ENCODE measurements around the gene GANC. TPM values are rescaled to one million over a fixed set of nuclear protein-coding genes. Genes with fewer than 3 reads are reported as not detected.
"Not testable (repeated sequence)": the region's sequence is repeated elsewhere in the genome, so short reads cannot be mapped to it uniquely, and the experiment has no call there.

The GANC gene, protein sequence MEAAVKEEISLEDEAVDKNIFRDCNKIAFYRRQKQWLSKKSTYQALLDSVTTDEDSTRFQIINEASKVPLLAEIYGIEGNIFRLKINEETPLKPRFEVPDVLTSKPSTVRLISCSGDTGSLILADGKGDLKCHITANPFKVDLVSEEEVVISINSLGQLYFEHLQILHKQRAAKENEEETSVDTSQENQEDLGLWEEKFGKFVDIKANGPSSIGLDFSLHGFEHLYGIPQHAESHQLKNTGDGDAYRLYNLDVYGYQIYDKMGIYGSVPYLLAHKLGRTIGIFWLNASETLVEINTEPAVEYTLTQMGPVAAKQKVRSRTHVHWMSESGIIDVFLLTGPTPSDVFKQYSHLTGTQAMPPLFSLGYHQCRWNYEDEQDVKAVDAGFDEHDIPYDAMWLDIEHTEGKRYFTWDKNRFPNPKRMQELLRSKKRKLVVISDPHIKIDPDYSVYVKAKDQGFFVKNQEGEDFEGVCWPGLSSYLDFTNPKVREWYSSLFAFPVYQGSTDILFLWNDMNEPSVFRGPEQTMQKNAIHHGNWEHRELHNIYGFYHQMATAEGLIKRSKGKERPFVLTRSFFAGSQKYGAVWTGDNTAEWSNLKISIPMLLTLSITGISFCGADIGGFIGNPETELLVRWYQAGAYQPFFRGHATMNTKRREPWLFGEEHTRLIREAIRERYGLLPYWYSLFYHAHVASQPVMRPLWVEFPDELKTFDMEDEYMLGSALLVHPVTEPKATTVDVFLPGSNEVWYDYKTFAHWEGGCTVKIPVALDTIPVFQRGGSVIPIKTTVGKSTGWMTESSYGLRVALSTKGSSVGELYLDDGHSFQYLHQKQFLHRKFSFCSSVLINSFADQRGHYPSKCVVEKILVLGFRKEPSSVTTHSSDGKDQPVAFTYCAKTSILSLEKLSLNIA (N-terminal part only)
- total RNA-seq: 10 to 100 TPM; 25.0 to 32.4 TPM

DNA sequence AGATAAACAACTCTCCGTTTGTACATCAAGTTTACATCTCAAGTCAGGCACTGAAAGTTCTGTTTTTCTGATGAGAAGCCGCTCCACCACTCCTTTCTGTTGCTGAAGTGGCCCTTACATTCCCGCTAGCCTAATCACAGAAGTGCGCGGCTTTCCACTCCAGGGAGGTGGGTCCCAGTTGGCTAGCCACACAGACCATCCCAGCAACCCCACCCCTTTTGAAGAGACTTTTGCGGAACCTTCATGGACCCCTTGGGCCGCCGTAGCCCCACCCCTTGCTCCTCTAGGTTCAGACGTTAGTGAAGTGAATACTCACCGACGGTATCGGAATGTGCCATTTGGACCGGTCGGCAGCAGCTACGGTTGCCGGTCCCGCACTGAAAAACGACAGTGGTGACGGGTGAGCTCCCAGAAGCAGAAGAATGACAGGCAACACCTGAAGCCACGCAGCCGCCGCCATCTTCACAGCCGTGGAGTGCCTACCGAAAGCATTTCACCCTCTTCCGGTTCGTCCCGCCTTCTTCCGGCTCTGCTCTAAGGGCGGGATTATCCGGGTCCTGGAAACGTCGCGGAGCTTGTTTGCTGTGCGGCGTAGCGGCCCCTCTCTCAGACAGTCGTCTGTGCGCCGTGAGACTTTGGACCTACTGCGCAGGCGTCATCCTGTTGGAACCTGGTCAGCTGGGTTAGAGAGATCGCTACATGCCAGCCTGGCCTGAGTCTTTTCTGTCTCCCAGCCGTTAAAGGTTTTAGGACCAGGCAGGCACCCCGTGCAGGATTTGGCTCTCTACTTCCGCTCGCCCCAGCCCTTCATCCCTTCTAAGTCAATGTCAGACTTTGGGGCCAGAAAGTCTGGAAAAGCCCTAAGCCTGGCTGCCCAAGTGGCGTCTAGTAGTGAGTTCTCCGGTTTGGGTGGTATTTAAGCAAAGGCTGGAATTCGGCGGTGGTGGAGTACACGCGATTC lies at the start of gene GANC, which contains the start of gene TMEM87A:
Gene GANC (plus strand): TSS at position 263 of the 961 bp plus-strand sequence. CDS start 1,281 bp downstream, outside the sequence.
Gene TMEM87A (minus strand): TSS at position 495 of the 961 bp plus-strand sequence. CDS start 35 bp downstream, at position 460.
- peaks cover 14 to 26% of the 10 kb centered on the region in 2 donors for H3K36me3 Mint-ChIP-seq
- no peaks in the 10 kb centered on the region for H3K9me3 Mint-ChIP-seq

DNA sequence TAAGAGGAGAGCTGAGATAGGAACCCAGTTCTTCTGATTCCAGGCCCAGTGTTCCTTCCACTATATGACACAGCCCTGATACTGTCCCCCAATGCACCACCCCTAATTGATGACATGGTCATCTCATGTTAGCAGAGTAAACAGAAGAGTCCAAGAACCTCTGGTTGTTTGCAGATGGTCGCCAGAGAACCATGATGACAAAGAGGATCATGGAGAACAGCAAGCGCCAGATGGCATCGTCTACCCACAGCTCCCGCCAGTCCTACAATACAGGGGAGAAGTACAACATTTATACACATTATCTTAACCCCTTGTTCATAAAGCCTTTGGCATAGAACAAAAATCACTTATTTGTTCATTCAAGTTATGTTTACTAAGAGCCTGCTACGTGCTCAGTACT lies 46.4 kb upstream of the GANC start:
- Mint-ChIP-seq H3K27ac (no peak overlapping the region), H3K9me3 (no peaks in the 10 kb centered on the region), H3K36me3 (no peaks in the 10 kb centered on the region)
- DNase-seq (ENCODE audit: low spot score in 2 of 2) (no peak), ATAC-seq (no peak)

More for the DNA sequence above, at the start of gene GANC, which contains the start of gene TMEM87A:
- ATAC-seq (peak; percentile 97), DNase-seq (ENCODE audit: low spot score in 2 of 2) (peak; percentile 90 to 96)
- peak within 1 kb of the TSS; percentile 97 to 99 for H3K27ac Mint-ChIP-seq

DNA sequence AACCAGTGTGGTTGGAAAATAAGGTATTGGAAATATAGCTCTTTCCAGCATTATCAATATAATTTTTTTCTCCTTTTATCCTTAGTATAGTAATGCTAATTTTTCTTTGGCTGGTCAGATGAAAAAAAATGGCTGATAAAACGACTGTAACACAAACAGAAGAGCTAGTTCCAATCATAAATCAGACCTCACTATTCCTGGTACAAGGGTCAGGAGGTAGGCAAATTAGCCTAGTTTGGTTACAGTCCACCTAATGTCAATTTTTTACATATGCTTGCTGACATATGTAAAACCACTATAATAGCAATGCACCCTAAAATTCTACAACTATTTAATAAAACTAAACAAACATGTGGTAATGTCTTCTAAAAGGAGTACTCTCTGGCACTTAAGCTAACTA lies 45.0 kb upstream of the GANC start:
- no peak overlapping the region for H3K27ac Mint-ChIP-seq
- no peak for ATAC-seq
- H3K9me3 Mint-ChIP-seq: no peaks in the 10 kb centered on the region
- H3K36me3 Mint-ChIP-seq: no peaks in the 10 kb centered on the region
- no peak for DNase-seq (ENCODE audit: low spot score in 2 of 2)

DNA sequence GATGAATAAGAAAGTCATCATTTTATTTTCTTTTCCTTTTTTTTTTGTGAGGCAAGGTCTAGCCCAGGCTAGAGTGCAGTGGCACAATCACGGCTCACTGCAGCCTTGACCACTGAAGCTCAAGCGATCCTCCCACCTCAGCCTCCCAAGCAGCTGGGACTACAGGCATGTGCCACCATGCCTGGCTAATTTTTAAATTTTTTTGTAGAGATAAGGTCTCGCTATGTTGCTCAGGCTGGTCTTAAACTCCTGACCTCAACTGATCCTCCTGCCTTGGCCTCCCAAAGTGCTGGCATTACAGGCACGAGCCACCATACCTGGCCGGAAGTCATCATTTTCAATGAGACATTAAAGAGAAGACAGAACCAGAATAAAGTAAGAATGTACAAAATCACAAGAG lies 44.0 kb upstream of the GANC start:
- H3K27ac Mint-ChIP-seq: peak overlapping the region; percentile 55 to 70
- DNase-seq (ENCODE audit: low spot score in 2 of 2); ATAC-seq; H3K36me3 Mint-ChIP-seq; H3K9me3 Mint-ChIP-seq: not testable (repeated sequence)

DNA sequence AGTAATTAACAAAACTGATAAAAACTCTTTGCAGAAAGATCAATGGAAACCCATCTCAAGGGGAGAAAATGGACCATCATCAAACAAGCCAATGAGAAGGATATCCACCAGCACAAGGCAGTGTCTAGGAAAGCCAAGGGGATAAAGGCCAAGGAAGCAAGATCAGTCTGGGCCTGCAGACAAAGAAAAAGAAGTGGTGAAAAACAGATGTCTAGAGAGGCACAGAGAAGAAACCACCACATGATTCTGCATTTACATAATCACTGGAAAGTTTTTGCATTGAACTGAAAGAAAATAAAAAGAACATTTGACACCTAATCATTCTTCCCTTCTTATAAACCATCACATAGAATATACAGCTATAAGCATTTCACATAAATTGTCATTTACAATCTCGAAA lies 41.9 kb upstream of the GANC start:
- Mint-ChIP-seq H3K36me3 (no peaks in the 10 kb centered on the region), H3K27ac (no peak overlapping the region), H3K9me3 (no peaks in the 10 kb centered on the region)
- ATAC-seq (no peak), DNase-seq (ENCODE audit: low spot score in 2 of 2) (no peak)

DNA sequence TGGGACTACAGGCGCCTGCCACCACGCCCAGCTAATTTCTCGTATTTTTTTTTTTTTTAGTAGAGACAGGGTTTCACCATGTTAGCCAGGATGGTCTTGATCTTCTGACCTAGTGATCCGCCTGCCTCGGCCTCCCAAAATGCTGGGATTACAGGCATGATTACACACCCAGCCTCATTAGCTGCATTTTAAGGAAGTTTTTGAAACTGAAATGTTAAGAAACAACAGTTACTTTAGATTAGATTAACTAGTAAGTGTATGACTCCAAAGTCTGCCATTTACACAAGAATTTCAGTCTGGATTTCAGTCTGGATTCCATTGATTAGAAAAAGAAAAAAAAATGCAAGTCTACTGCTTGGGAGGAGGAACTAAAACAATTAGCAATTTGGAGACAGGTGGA lies 40.4 kb upstream of the GANC start:
- Mint-ChIP-seq H3K27ac (no peak overlapping the region), H3K9me3 (no peaks in the 10 kb centered on the region), H3K36me3 (peaks cover 0 to 4% of the 10 kb centered on the region in 2 donors)
- no peak for DNase-seq (ENCODE audit: low spot score in 2 of 2)
- ATAC-seq: no peak

DNA sequence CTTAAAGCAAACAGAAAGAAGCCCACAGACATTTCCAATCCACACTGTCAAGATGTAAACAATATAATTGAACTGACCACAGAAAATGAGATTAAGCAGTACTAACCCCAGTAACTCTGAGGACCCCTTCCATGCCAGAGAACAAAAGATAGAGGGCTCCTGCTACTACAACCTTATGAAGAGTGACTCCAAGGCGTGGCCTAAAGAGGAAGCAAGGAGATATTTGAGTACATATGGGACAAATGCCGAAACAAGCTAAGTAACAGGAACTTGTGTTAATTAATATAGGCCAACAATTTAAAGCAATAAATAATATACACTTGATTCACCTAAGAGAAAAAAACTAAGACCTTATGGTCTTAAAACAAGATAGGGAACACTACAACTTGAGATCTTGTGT lies 39.9 kb upstream of the GANC start:
- Mint-ChIP-seq H3K9me3 (no peaks in the 10 kb centered on the region), H3K27ac (no peak overlapping the region), H3K36me3 (peaks cover 0 to 4% of the 10 kb centered on the region in 2 donors)
- ATAC-seq (no peak), DNase-seq (ENCODE audit: low spot score in 2 of 2) (no peak)

DNA sequence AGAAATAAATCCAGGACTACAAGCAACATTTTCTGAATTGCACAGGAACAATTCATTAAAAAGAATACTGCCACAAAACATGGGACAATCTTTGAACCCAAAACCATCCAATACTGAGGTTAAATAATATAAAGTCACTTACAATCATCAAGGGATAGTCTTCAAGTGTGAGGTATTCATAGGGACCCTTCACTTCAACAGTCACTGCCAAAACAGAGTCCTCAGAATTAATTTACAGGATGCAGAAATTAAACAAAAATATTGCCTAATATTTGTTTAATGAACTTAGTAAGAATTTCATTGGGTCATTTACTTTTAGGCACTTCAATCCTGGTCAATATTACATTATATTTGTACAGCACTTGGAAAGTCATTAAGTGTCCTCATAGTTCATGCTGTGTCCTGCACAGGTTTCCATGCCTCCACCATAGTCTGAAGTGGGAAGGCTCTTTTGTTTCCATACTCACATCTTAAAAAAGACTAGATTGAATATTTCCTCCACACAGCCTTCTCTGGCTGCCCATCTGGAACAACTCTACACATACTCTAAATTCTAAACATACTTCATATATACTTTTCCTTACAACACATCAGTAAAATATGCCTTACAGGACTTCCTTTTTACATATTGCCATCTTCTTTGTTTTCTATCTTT lies 33.3 kb upstream of the GANC start:
- Mint-ChIP-seq H3K27ac (no peak overlapping the region), H3K9me3 (no peaks in the 10 kb centered on the region), H3K36me3 (peaks cover 0 to 4% of the 10 kb centered on the region in 2 donors)
- DNase-seq (ENCODE audit: low spot score in 2 of 2) (no peak), ATAC-seq (no peak)

DNA sequence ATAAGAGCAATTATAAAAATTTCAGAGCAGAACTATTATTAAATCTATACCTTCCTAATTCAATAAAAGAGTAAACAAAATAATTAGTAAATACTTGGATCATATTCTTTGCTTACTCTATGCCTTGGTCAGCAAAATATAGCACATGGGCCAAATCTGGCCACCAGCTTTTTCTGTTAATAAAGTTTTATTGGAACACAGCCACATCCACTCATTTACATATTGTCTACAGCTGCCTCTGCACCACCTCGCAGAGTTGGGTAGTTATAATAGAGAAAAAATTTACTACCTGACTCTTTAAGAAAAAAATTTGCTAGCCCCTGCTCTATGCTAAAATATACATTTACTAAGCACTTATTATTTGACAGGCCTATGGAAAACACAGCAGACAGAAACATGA lies 32.2 kb upstream of the GANC start:
- Mint-ChIP-seq H3K9me3 (no peaks in the 10 kb centered on the region), H3K27ac (peak overlapping the region in 1 of 2 donors; percentile 18), H3K36me3 (peaks cover 0 to 4% of the 10 kb centered on the region in 2 donors)
- no peak for DNase-seq (ENCODE audit: low spot score in 2 of 2)
- ATAC-seq: no peak

DNA sequence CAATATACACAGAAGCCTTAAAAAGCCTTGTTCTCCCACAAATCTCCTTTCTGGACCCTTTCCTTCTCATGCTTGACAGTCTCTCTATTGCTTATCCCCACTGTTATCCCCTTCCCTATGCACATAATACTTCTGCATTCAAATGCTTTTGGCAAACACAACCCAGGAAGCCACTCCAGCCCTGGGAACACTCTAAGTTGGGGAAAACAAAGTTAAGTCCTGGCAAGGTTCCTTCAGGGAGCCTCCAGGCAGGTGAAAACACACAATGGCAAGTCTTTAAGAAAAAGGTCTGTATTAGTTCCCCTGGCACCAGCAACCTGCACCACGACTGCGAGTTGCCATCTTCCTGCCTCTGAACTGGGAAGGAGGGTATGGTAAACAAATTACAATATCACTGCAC lies 19.7 kb upstream of the GANC start:
- no peak for DNase-seq (ENCODE audit: low spot score in 2 of 2)

DNA sequence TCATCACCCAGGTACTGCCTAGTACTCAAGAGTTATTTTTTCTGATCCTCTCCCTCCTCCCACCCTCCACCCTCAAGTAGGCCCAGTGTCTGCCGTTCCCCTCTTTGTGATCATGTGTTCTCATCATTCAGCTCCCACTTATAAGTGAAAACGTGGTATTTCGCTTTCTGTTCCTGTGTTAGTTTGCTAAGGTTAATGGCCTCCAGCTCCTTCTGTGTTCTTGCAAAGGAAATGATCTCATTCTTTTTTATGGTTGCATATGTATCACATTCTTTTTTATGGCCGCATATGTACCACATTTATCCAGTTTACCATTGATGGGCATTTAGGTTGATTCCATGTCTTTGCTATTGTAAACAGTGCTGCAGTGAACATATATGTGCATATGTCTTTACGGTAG lies 8.2 kb upstream of the GANC start:
- DNase-seq (ENCODE audit: low spot score in 2 of 2) (no peak), ATAC-seq (peak in 1 of 2 donors; percentile 50)
- H3K9me3 Mint-ChIP-seq: no peaks in the 10 kb centered on the region
- peaks cover 20 to 42% of the 10 kb centered on the region in 2 donors for H3K36me3 Mint-ChIP-seq
- peak overlapping the region in 1 of 2 donors; percentile 65 for H3K27ac Mint-ChIP-seq

More for the DNA sequence above, 19.7 kb upstream of the GANC start:
- ATAC-seq: no peak
- peaks cover 35 to 65% of the 10 kb centered on the region in 2 donors for H3K36me3 Mint-ChIP-seq
- peak overlapping the region in 1 of 2 donors; percentile 18 for H3K27ac Mint-ChIP-seq
- H3K9me3 Mint-ChIP-seq: peaks cover 15 to 29% of the 10 kb centered on the region in 2 donors

DNA sequence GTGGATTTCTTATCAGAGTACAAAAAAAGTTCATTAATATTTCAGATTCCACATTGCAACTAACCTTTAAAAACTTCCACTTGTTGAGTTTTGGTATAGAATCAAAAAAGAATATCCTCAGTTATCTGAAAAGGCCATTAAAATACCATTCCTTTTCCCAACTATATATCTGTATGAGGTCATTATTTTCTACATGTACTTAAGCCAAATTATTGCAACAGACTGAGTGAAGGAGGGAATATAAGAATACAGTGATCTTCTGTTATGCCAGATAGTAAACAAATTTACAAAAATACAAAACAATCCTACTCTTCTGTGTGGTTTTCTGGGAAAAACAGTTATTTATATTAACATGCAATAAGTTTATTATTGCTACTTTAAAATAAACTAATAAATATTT lies 5.7 kb upstream of the GANC start:
- Mint-ChIP-seq H3K27ac (no peak overlapping the region), H3K36me3 (peaks cover 22 to 39% of the 10 kb centered on the region in 2 donors), H3K9me3 (no peaks in the 10 kb centered on the region)
- ATAC-seq (no peak), DNase-seq (ENCODE audit: low spot score in 2 of 2) (no peak)

DNA sequence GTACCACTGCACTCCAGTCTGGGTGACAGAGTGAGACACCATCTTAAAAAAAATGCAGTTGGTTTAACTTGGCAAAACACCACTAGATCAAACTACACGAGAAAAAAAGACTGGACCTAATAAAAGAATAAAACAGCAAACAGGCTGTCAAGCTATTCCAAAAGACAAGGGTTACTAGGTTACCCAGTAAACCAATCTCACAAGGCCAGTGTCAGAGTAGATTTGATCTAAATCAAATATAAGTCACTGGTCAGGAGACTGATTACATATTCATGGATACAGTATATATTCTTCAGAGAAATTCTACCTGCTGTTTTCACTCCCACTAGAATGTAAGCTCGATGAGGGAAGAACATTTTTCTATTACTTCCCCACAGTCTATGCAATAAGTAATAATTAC lies 2.5 kb upstream of the GANC start:
- no peaks in the 10 kb centered on the region for H3K9me3 Mint-ChIP-seq
- H3K36me3 Mint-ChIP-seq: peaks cover 28 to 36% of the 10 kb centered on the region in 2 donors
- no peak overlapping the region for H3K27ac Mint-ChIP-seq
- ATAC-seq (no peak), DNase-seq (ENCODE audit: low spot score in 2 of 2) (no peak)

DNA sequence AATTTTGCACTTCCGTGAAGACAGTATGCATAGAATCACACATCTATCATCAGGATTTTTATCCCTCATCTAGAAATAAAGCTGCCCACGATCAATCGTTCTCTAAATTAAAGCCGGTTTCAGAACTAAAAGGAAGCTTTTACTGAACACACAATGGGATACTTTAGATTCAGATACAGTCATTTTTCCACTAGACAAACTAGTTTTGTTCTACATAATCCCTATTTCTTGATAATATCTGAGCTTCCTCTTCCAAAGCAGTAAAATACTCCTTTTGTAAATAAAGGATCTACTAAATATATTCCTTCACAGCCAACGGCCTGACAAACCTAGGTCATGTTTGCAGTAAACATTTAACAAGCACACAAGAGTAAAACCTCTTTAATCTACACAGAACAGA lies 2.0 kb upstream of the GANC start:
- no peaks in the 10 kb centered on the region for H3K9me3 Mint-ChIP-seq
- no peak overlapping the region for H3K27ac Mint-ChIP-seq
- DNase-seq (ENCODE audit: low spot score in 2 of 2) (no peak), ATAC-seq (no peak)
- H3K36me3 Mint-ChIP-seq: peaks cover 24 to 33% of the 10 kb centered on the region in 2 donors

DNA sequence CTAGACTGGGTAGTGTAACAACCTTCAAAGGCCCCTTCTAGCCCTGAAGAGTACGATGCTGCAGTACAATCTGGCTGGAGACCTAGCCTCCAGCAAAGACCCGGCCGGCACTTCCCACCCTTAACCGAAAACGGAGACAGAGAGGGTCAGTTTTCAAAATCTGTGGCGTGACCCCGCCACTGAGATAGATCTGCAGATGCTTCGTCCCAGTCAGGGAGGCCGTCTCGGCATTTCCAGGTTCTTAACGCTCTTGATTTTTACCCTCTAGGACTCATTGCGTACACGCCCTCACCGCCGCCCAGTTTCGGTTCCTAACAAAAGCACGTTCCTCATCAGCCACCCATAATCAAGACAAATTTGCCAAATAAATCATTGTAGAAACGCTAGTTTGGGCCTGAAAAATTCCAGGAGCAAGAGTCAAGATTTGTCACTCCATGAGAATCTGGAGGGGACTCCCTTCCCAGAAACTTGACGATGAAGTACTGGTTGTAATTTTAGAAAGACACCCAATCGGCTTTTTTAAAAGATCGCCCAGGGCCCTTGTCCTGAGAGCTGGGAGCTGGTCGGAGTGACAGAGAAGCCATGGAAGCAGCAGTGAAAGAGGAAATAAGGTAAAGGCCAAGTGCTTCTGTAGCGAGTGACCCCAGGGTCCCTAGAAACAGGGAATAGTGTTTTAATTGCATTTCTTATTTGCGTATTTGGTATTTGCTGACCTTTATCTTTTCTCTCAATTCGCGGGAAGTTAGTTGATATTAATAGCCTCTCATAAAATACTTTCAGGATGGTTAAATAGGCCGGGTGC lies 1.1 kb downstream of the GANC start:
- DNase-seq (ENCODE audit: low spot score in 2 of 2) (peak; percentile 56 to 58), ATAC-seq (peak; percentile 9 to 43)
- Mint-ChIP-seq H3K36me3 (peaks cover 14 to 26% of the 10 kb centered on the region in 2 donors), H3K9me3 (no peaks in the 10 kb centered on the region), H3K27ac (peak overlapping the region; percentile 97 to 99)
